ENCODE measurements around the gene METAP2. TPM values are rescaled to one million over a fixed set of nuclear protein-coding genes. Genes with fewer than 3 reads are reported as not detected.

METAP2 gene
- total RNA-seq, 2 donors from 2014 or later: 49.5 to 53.8 TPM

DNA sequence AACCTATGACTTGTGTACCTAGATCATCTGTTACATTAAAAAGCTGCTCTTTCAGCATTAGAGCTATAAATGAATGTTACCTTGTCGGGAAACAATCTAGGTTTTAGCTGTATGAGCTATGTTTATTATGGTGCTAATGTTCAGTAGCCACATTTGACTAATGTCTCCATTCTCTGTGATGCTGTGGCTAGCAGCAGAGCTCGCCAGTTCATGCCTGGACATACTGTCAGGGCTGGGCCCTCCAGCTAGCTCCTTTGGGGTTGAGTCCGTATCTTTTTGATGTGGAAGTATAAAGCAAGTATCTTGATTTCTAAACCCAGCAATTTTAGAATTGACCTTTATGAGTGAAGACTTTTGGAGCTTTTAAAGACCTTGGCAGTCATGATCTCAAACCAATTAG is 41.2 kb downstream of the METAP2 start:
- intact Hi-C loops (cut with DNase I): no loop called here
- TF ChIP-seq, protein P1, sequence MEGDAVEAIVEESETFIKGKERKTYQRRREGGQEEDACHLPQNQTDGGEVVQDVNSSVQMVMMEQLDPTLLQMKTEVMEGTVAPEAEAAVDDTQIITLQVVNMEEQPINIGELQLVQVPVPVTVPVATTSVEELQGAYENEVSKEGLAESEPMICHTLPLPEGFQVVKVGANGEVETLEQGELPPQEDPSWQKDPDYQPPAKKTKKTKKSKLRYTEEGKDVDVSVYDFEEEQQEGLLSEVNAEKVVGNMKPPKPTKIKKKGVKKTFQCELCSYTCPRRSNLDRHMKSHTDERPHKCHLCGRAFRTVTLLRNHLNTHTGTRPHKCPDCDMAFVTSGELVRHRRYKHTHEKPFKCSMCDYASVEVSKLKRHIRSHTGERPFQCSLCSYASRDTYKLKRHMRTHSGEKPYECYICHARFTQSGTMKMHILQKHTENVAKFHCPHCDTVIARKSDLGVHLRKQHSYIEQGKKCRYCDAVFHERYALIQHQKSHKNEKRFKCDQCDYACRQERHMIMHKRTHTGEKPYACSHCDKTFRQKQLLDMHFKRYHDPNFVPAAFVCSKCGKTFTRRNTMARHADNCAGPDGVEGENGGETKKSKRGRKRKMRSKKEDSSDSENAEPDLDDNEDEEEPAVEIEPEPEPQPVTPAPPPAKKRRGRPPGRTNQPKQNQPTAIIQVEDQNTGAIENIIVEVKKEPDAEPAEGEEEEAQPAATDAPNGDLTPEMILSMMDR (IDR thresholded peaks at IDR 0.05): no peak
- H3K9ac ChIP-seq (ENCODE audit: low read depth in 2 of 2, low read length in 2 of 2): no peak overlapping the region
- no peaks in the 10 kb centered on the region for H3K27me3 ChIP-seq
- no peaks in the 10 kb centered on the region for H3K4me1 ChIP-seq
- no peak overlapping the region for H3K4me3 ChIP-seq
- H3K36me3 ChIP-seq: no peaks in the 10 kb centered on the region
- DNase-seq: no peak
- H3K9me3 ChIP-seq: no peaks in the 10 kb centered on the region
- no peak overlapping the region for H3K27ac ChIP-seq

GRCh38 chr12:95516757-95517156 is 42.8 kb downstream of the METAP2 start:
- no peak overlapping the region for H3K27ac ChIP-seq
- no peaks in the 10 kb centered on the region for H3K36me3 ChIP-seq
- no peaks in the 10 kb centered on the region for H3K4me1 ChIP-seq
- no peak for DNase-seq
- H3K9me3 ChIP-seq: no peaks in the 10 kb centered on the region
- H3K4me3 ChIP-seq: no peak overlapping the region
- H3K27me3 ChIP-seq: no peaks in the 10 kb centered on the region
- intact Hi-C loops (cut with DNase I): no loop called here
- no peak overlapping the region for H3K9ac ChIP-seq (ENCODE audit: low read depth in 2 of 2, low read length in 2 of 2)
- TF ChIP-seq, protein P1 (IDR thresholded peaks at IDR 0.05): no peak

DNA sequence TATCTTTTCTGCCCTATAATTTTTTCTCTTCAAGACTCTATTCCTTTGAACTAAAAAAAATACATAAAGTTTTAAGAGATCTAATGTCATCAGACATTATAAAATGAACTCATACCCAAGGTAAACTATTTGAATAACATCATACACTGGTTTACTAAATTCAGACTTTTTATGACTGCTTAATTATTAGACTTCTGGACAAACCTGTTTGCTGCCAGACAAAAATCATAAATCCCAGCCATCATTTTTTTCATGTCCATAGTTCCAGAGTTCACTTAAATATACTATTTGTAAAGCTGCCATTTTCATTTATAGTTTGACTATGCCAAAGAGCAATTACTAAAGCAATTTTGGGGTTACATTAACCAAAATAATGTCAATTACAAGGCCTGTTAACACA is 43.3 kb downstream of the METAP2 start:
- H3K27me3 ChIP-seq: no peaks in the 10 kb centered on the region
- intact Hi-C loops (cut with DNase I): no loop called here
- H3K4me1 ChIP-seq: no peaks in the 10 kb centered on the region
- H3K36me3 ChIP-seq: no peaks in the 10 kb centered on the region
- no peak overlapping the region for H3K9ac ChIP-seq (ENCODE audit: low read depth in 2 of 2, low read length in 2 of 2)
- no peaks in the 10 kb centered on the region for H3K9me3 ChIP-seq
- DNase-seq: no peak
- no peak overlapping the region for H3K27ac ChIP-seq
- H3K4me3 ChIP-seq: no peak overlapping the region
- TF ChIP-seq, protein P1 (IDR thresholded peaks at IDR 0.05): no peak

DNA sequence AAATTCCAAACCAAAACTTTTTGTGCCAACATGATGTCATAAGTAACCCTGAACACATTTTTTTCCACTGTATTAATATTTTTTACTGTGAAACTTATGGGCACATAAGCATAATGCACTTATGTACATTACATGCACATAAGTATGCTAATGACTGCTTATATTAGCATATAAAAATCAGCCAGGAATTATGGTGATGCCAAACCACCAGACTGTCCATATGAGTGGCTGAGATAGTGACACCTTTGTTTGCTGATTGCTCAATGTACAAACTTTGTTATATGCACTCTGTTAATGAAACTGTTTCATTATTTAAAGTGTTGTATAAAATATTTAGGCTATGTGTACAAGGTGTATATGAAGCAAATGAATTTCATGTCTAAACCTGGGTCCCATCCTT is 45.0 kb downstream of the METAP2 start:
- no peaks in the 10 kb centered on the region for H3K27me3 ChIP-seq
- intact Hi-C loops (cut with DNase I): no loop called here
- no peak overlapping the region for H3K27ac ChIP-seq
- no peaks in the 10 kb centered on the region for H3K4me1 ChIP-seq
- H3K36me3 ChIP-seq: no peaks in the 10 kb centered on the region
- no peaks in the 10 kb centered on the region for H3K9me3 ChIP-seq
- DNase-seq: no peak
- TF ChIP-seq, protein P1 (IDR thresholded peaks at IDR 0.05): no peak
- no peak overlapping the region for H3K4me3 ChIP-seq
- H3K9ac ChIP-seq (ENCODE audit: low read depth in 2 of 2, low read length in 2 of 2): no peak overlapping the region

- Histone ChIP-seq H3K9me3 (no peaks in the 10 kb centered on the region), H3K27me3 (no peaks in the 10 kb centered on the region), H3K4me3 (no peak overlapping the region), H3K27ac (no peak overlapping the region), H3K36me3 (no peaks in the 10 kb centered on the region), H3K9ac (ENCODE audit: low read depth in 2 of 2, low read length in 2 of 2) (no peak overlapping the region), H3K4me1 (no peaks in the 10 kb centered on the region)
- no peak for DNase-seq
- intact Hi-C loops (cut with DNase I): no loop called here
- TF ChIP-seq, protein P1 (IDR thresholded peaks at IDR 0.05): no peak
These were observed 46.9 kb downstream of the METAP2 start for GRCh38 chr12:95520816-95521215.

DNA sequence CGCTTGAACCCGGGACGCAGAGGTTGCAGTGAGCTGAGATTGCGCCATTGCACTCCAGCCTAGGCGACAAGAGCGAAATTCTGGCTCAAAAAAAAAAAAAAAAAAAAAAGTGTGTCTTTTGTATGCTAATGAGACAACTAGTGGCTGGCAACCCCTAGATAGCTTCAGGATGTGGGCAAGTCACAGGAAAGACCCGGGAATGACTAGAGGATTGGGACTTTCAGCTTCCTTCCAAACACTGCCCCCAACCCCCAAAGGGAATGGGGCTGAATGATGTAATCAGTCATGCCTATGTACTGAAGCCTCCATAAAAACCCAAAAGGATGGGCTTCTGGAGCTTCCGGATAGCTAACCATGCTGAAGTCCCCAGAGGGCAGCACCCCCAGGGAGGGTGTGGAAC is 48.7 kb downstream of the METAP2 start:
- Histone ChIP-seq H3K4me3 (no peak overlapping the region), H3K9me3 (no peaks in the 10 kb centered on the region), H3K27ac (no peak overlapping the region), H3K27me3 (no peaks in the 10 kb centered on the region), H3K4me1 (no peaks in the 10 kb centered on the region), H3K9ac (ENCODE audit: low read depth in 2 of 2, low read length in 2 of 2) (no peak overlapping the region), H3K36me3 (no peaks in the 10 kb centered on the region)
- intact Hi-C loops (cut with DNase I): no loop called here
- DNase-seq: no peak
- TF ChIP-seq, protein P1 (IDR thresholded peaks at IDR 0.05): no peak

Measured in colonic mucosa (tissue), 4 donors.